GM23338 (cell line): ENCODE measurements around the gene PSKH1. TPM values are rescaled to one million over a fixed set of nuclear protein-coding genes. Genes with fewer than 3 reads are reported as not detected.

Experiments
- ATAC-seq: fragments of 200-7000 bp; cut with Tn5 transposase; 3 replicates; pipeline ENCODE4 v1.9.1; 2020
- DNase-seq: peaks from one replicate; pipeline ENCODE4 v3.0.0-alpha.2; 2015; ENCODE audit warnings: low spot score
- H2AFZ ChIP-seq: fragments of 200-600 bp; sonication (generic); 2 replicates; pipeline ENCODE4 v1.8.0; 2016; ENCODE audit warnings: antibody characterized with exemption, mild to moderate bottlenecking, moderate library complexity
- H3F3A ChIP-seq: fragments of 200-600 bp; sonication (generic); replicated peaks from 2 replicates; pipeline ENCODE4 v1.8.0; 2017; ENCODE audit warnings: antibody characterized with exemption, mixed run types, low read depth
- H3K27ac ChIP-seq: fragments of 200-600 bp; sonication (generic); 2 replicates; pipeline ENCODE4 v1.6.1; 2016; ENCODE audit warnings: low read depth
- H3K27me3 ChIP-seq: fragments of 200-600 bp; sonication (generic); 2 replicates; pipeline ENCODE4 v1.8.0; 2016; ENCODE audit warnings: mild to moderate bottlenecking, mixed run types, moderate library complexity; ENCODE audit not compliant: insufficient read depth
- H3K36me3 ChIP-seq: fragments of 200-600 bp; sonication (generic); 2 replicates; pipeline ENCODE4 v1.8.0; 2016; ENCODE audit warnings: mild to moderate bottlenecking; ENCODE audit not compliant: insufficient read depth
- H3K4me1 ChIP-seq: fragments of 200-600 bp; sonication (generic); 2 replicates; pipeline ENCODE4 v1.8.0; 2016; ENCODE audit warnings: mild to moderate bottlenecking, moderate library complexity; ENCODE audit not compliant: insufficient read depth
- H3K4me2 ChIP-seq: fragments of 200-600 bp; sonication (generic); 2 replicates; pipeline ENCODE4 v1.7.1; 2017; ENCODE audit warnings: mixed run types
- H3K4me3 ChIP-seq: fragments of 200-600 bp; sonication (generic); 2 replicates; pipeline ENCODE4 v1.6.1; 2016; ENCODE audit warnings: mixed run types
- H3K79me2 ChIP-seq: fragments of 200-600 bp; sonication (generic); replicated peaks from 2 replicates; pipeline ENCODE4 v1.8.0; 2017; ENCODE audit warnings: mild to moderate bottlenecking; ENCODE audit not compliant: insufficient read depth
- H3K9me2 ChIP-seq: fragments of 200-600 bp; sonication (generic); 2 replicates; pipeline ENCODE4 v1.8.0; 2017; ENCODE audit not compliant: insufficient read depth
- H4K20me1 ChIP-seq: fragments of 200-600 bp; sonication (generic); replicated peaks from 2 replicates; pipeline ENCODE4 v1.8.0; 2017; ENCODE audit warnings: mild to moderate bottlenecking; ENCODE audit not compliant: insufficient read depth
- H3K27ac Mint-ChIP-seq: 2 replicates; pipeline ENCODE4 v1.8.0; 2020; ENCODE audit warnings: inconsistent platforms, mild to moderate bottlenecking, moderate library complexity, mixed read lengths
- H3K27me3 Mint-ChIP-seq: 3 replicates; pipeline ENCODE4 v1.8.0; 2022; ENCODE audit warnings: low read depth, mild to moderate bottlenecking, moderate library complexity, mixed read lengths, inconsistent platforms; ENCODE audit not compliant: insufficient read depth, poor library complexity
- H3K36me3 Mint-ChIP-seq: 3 replicates; pipeline ENCODE4 v1.8.0; 2021; ENCODE audit warnings: low read depth, mild to moderate bottlenecking, inconsistent platforms, moderate library complexity, mixed read lengths
- H3K4me1 Mint-ChIP-seq: 3 replicates; pipeline ENCODE4 v1.8.0; 2020; ENCODE audit warnings: mild to moderate bottlenecking, inconsistent platforms, mixed read lengths
- H3K4me3 Mint-ChIP-seq: 3 replicates; pipeline ENCODE4 v1.8.0; 2021; ENCODE audit warnings: moderate library complexity, mild to moderate bottlenecking, inconsistent platforms, mixed read lengths
- H3K9me3 Mint-ChIP-seq: 3 replicates; pipeline ENCODE4 v1.8.0; 2020; ENCODE audit warnings: moderate library complexity, mild to moderate bottlenecking, inconsistent platforms, mixed read lengths
- ETS1 ChIP-seq: IDR thresholded peaks from 2 replicates; pipeline ENCODE4 v1.6.1; 2016; ENCODE audit warnings: antibody characterized with exemption
- EZH2 ChIP-seq: fragments of 200-600 bp; sonication (generic); IDR thresholded peaks from one replicate; pipeline ENCODE4 v1.8.0; 2017; ENCODE audit warnings: antibody characterized with exemption, mild to moderate bottlenecking, low read depth; ENCODE audit not compliant: unreplicated experiment
- EZH2phosphoT487 ChIP-seq: fragments of 200-600 bp; sonication (generic); IDR thresholded peaks from one replicate; pipeline ENCODE4 v1.8.1; 2018; ENCODE audit warnings: antibody characterized with exemption; ENCODE audit not compliant: unreplicated experiment
- JUNB ChIP-seq: IDR thresholded peaks from one replicate; pipeline ENCODE4 v1.6.1; 2016; ENCODE audit warnings: antibody characterized with exemption; ENCODE audit not compliant: unreplicated experiment
- POLR2AphosphoS5 ChIP-seq: IDR thresholded peaks from 2 replicates; pipeline ENCODE4 v1.6.1; 2016; ENCODE audit warnings: antibody characterized with exemption, low read depth
- REST ChIP-seq: IDR thresholded peaks from one replicate; pipeline ENCODE4 v1.6.1; 2018; ENCODE audit warnings: antibody characterized with exemption; ENCODE audit not compliant: unreplicated experiment
- STAT1 ChIP-seq: IDR thresholded peaks from one replicate; pipeline ENCODE4 v1.6.1; 2016; ENCODE audit warnings: antibody characterized with exemption; ENCODE audit not compliant: unreplicated experiment
- ZNF114 ChIP-seq: fragments of 250-450 bp; sonication (Bioruptor Pico); IDR thresholded peaks from 2 replicates; pipeline ENCODE4 v1.5.0; 2020; ENCODE audit warnings: mild to moderate bottlenecking, moderate library complexity
- polyA plus RNA-seq: library from polyadenylated mRNA; unstranded; fragments of >200 nt; fragmentation: Nextera tagmentation; extraction: Ambion mirVana; gene quantifications from 2 replicates; pipeline ENCODE4 v1.2.1, GENCODE V29; 2016
- total RNA-seq: library from RNA; depleted of rRNA; stranded (reverse); fragments of >200 nt; shearing (Covaris generic); gene quantifications from 2 replicates; pipeline ENCODE4 v1.2.3, GENCODE V29; 2014
- TF ChIP-seq, protein P1 (sequence below), 2 experiments: fragments of 200-600 bp in 1 of 2; sonication (generic) in 1 of 2; conservative IDR thresholded peaks; 2 replicates each; pipeline versions ENCODE4 v1.5.1 to v1.6.1; 2016 to 2017; ENCODE audit warnings: antibody characterized with exemption in 2 of 2, low read depth in 2 of 2, mild to moderate bottlenecking in 2 of 2, moderate library complexity in 1 of 2
- TF ChIP-seq, protein P2 (sequence below): fragments of 250-450 bp; sonication (Bioruptor Pico); IDR thresholded peaks from 2 replicates; pipeline ENCODE4 v1.5.0; 2020; ENCODE audit warnings: mild to moderate bottlenecking, moderate library complexity

PSKH1 gene
- total and polyA plus RNA-seq, 2 experiments from 2014 or later = 14.3 to 23.9 TPM

- TF ChIP-seq, protein P1, sequence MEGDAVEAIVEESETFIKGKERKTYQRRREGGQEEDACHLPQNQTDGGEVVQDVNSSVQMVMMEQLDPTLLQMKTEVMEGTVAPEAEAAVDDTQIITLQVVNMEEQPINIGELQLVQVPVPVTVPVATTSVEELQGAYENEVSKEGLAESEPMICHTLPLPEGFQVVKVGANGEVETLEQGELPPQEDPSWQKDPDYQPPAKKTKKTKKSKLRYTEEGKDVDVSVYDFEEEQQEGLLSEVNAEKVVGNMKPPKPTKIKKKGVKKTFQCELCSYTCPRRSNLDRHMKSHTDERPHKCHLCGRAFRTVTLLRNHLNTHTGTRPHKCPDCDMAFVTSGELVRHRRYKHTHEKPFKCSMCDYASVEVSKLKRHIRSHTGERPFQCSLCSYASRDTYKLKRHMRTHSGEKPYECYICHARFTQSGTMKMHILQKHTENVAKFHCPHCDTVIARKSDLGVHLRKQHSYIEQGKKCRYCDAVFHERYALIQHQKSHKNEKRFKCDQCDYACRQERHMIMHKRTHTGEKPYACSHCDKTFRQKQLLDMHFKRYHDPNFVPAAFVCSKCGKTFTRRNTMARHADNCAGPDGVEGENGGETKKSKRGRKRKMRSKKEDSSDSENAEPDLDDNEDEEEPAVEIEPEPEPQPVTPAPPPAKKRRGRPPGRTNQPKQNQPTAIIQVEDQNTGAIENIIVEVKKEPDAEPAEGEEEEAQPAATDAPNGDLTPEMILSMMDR (conservative IDR thresholded peaks at IDR 0.05; ENCODE audit: low read depth in 2 of 2) = no peak
- TF ChIP-seq POLR2AphosphoS5 = no peak
Measured at GRCh38 chr16:67853670-67854069, 39.4 kb upstream of the PSKH1 start (continued).

- peaks cover 79% of the 10 kb centered on the region for H4K20me1 ChIP-seq
- H3K79me2 ChIP-seq = peaks cover 100% of the 10 kb centered on the region
- no peak for ATAC-seq
- no peaks in the 10 kb centered on the region for H3K27me3 ChIP-seq
- H3K4me2 ChIP-seq = no peak overlapping the region
- no peak for DNase-seq
- H3K4me1 ChIP-seq = peaks cover 18% of the 10 kb centered on the region
- no peaks in the 10 kb centered on the region for H3K9me2 ChIP-seq
- Mint-ChIP-seq H3K4me3 (no peak overlapping the region), H3K4me1 (peaks cover 34% of the 10 kb centered on the region), H3K27me3 (peaks cover 4% of the 10 kb centered on the region), H3K9me3 (no peaks in the 10 kb centered on the region), H3K27ac (peak overlapping the region; percentile 65), H3K36me3 (peaks cover 22% of the 10 kb centered on the region)
- H3K27ac ChIP-seq = peak overlapping the region; percentile 75; the same call in 1 of the 2 replicates
- H3K4me3 ChIP-seq = no peak overlapping the region
- H3K36me3 ChIP-seq = no peaks in the 10 kb centered on the region
- H3F3A ChIP-seq = no peaks in the 10 kb centered on the region; the same call in 1 of the 2 replicates
- no peak overlapping the region for H2AFZ ChIP-seq
- TF ChIP-seq STAT1 = no peak
- no peak for TF ChIP-seq ETS1
- TF ChIP-seq POLR2AphosphoS5 = no peak
- TF ChIP-seq REST = no peak
- no peak for TF ChIP-seq EZH2
- TF ChIP-seq, protein P1 (conservative IDR thresholded peaks at IDR 0.05; ENCODE audit: low read depth in 2 of 2) = no peak
- no peak for TF ChIP-seq JUNB
- TF ChIP-seq, protein P2, sequence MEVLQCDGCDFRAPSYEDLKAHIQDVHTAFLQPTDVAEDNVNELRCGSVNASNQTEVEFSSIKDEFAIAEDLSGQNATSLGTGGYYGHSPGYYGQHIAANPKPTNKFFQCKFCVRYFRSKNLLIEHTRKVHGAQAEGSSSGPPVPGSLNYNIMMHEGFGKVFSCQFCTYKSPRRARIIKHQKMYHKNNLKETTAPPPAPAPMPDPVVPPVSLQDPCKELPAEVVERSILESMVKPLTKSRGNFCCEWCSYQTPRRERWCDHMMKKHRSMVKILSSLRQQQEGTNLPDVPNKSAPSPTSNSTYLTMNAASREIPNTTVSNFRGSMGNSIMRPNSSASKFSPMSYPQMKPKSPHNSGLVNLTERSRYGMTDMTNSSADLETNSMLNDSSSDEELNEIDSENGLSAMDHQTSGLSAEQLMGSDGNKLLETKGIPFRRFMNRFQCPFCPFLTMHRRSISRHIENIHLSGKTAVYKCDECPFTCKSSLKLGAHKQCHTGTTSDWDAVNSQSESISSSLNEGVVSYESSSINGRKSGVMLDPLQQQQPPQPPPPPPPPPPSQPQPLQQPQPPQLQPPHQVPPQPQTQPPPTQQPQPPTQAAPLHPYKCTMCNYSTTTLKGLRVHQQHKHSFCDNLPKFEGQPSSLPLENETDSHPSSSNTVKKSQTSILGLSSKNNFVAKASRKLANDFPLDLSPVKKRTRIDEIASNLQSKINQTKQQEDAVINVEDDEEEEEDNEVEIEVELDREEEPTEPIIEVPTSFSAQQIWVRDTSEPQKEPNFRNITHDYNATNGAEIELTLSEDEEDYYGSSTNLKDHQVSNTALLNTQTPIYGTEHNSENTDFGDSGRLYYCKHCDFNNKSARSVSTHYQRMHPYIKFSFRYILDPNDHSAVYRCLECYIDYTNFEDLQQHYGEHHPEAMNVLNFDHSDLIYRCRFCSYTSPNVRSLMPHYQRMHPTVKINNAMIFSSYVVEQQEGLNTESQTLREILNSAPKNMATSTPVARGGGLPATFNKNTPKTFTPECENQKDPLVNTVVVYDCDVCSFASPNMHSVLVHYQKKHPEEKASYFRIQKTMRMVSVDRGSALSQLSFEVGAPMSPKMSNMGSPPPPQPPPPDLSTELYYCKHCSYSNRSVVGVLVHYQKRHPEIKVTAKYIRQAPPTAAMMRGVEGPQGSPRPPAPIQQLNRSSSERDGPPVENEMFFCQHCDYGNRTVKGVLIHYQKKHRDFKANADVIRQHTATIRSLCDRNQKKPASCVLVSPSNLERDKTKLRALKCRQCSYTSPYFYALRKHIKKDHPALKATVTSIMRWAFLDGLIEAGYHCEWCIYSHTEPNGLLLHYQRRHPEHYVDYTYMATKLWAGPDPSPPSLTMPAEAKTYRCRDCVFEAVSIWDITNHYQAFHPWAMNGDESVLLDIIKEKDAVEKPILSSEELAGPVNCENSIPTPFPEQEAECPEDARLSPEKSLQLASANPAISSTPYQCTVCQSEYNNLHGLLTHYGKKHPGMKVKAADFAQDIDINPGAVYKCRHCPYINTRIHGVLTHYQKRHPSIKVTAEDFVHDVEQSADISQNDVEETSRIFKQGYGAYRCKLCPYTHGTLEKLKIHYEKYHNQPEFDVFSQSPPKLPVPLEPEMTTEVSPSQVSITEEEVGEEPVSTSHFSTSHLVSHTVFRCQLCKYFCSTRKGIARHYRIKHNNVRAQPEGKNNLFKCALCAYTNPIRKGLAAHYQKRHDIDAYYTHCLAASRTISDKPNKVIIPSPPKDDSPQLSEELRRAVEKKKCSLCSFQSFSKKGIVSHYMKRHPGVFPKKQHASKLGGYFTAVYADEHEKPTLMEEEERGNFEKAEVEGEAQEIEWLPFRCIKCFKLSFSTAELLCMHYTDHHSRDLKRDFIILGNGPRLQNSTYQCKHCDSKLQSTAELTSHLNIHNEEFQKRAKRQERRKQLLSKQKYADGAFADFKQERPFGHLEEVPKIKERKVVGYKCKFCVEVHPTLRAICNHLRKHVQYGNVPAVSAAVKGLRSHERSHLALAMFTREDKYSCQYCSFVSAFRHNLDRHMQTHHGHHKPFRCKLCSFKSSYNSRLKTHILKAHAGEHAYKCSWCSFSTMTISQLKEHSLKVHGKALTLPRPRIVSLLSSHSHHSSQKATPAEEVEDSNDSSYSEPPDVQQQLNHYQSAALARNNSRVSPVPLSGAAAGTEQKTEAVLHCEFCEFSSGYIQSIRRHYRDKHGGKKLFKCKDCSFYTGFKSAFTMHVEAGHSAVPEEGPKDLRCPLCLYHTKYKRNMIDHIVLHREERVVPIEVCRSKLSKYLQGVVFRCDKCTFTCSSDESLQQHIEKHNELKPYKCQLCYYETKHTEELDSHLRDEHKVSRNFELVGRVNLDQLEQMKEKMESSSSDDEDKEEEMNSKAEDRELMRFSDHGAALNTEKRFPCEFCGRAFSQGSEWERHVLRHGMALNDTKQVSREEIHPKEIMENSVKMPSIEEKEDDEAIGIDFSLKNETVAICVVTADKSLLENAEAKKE (CRISPR knock-in tag) = no peak
- no peak for TF ChIP-seq ZNF114 (CRISPR knock-in tag)
- no peak for TF ChIP-seq EZH2phosphoT487
Measured at GRCh38 chr16:67855789-67856188, 37.3 kb upstream of the PSKH1 start.
